Esophagus squamous epithelium (tissue), 5 donors: Measurements from ENCODE around the gene STK24. TPM values are rescaled to one million over a fixed set of nuclear protein-coding genes. Genes with fewer than 3 reads are reported as not detected.

ENCODE experiments used
- DNase-seq: peaks from one replicate; lab custom pipeline; 2025; lab: John Stamatoyannopoulos, UW
- H3K27ac ChIP-seq, 4 donors: fragments of 200-600 bp; sonication (generic); one replicate each; pipeline ENCODE4 v1.5.1; 2016 to 2019; ENCODE audit warnings: mild to moderate bottlenecking in 1 of 4
- H3K27me3 ChIP-seq, 4 donors: fragments of 200-600 bp; sonication (generic); 1 replicate in 3 of 4; 2 replicates in 1 of 4; pipeline versions ENCODE4 v1.5.1 to v1.6.0; 2017 to 2021; ENCODE audit warnings: antibody characterized with exemption in 1 of 4
- H3K36me3 ChIP-seq, 3 donors: fragments of 200-600 bp; sonication (generic); one replicate each; pipeline ENCODE4 v1.5.1; 2016 to 2019
- H3K4me1 ChIP-seq, 3 donors: fragments of 200-600 bp; sonication (generic); one replicate each; pipeline ENCODE4 v1.5.1; 2017 to 2019
- H3K4me3 ChIP-seq, 4 donors: fragments of 200-600 bp; sonication (generic); 1 replicate in 3 of 4; 2 replicates in 1 of 4; pipeline ENCODE4 v1.5.1; 2016 to 2019; ENCODE audit warnings: mild to moderate bottlenecking in 2 of 4, moderate library complexity in 1 of 4
- H3K9me3 ChIP-seq, 3 donors: fragments of 200-600 bp; sonication (generic); one replicate each; pipeline ENCODE4 v1.5.1; 2016 to 2019
- POLR2A ChIP-seq, 4 donors: fragments of 450-650 bp; IDR thresholded peaks; one replicate each; pipeline ENCODE4 v1.6.1; 2017; ENCODE audit warnings: antibody characterized with exemption in 4 of 4, mild to moderate bottlenecking in 4 of 4, moderate library complexity in 3 of 4
- WGBS, 2 donors: methylation state at CpG; one replicate each; pipeline ENCODE4 v1.1.5; 2018; 5-methylcytosine and 5-hydroxymethylcytosine counted together
- intact Hi-C: fragments of 100-400 bp; cut with DNase I; formaldehyde crosslinking; loops from one replicate; pipeline ENCODE4 v1.15.0; 2022
- total RNA-seq, 4 donors: library from RNA; depleted of rRNA; stranded (reverse); fragments of >200 nt; gene quantifications; one replicate each; pipeline ENCODE4 v1.1.0, GENCODE V29; 2016
- TF ChIP-seq, protein P1 (sequence below), 6 experiments: fragments of 450-650 bp in 4 of 6; fragments of 200-600 bp in 2 of 6; sonication (generic) in 2 of 6; IDR thresholded peaks; one replicate each; pipeline ENCODE4 v1.5.1; 2016 to 2019; ENCODE audit warnings: antibody characterized with exemption in 6 of 6, mild to moderate bottlenecking in 4 of 6, moderate library complexity in 4 of 6
- donor health status: DM: yes; HTN: yes; CAD: no.

STK24 gene
- total RNA-seq, 4 donors from 2014 or later = 119 to 156 (median 130) TPM

DNA sequence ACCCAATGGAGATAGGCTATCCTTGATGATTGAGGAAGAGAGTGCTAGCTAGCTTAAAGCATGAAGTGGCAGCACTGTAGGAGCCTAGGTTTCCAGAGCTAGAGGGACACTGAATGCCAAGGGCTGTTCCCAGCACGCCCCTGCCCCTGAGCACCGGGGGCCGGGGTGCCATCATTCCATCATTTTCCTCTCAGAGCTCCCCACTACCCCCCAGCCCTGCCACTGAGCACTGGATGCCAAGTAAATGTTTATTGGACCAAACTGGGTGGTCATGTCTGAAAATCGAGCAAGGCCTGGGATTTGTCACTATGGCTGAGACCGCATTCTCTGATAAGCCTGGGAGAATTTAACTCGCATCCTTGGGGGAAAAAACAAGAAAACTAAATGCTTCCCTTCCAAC lies 142.8 kb downstream of the STK24 start:
- intact Hi-C loops = loop anchor here (5.0 kb wide), 1 partner anchor 577 kb away; no protein-coding TSS in a partner anchor
- Histone ChIP-seq H3K9me3 (no peaks in the 10 kb centered on the region), H3K4me3 (no peak overlapping the region), H3K27ac (no peak overlapping the region), H3K4me1 (no peaks in the 10 kb centered on the region), H3K36me3 (peaks cover 0 to 13% (median 0%) of the 10 kb centered on the region in 3 donors), H3K27me3 (no peaks in the 10 kb centered on the region)
- DNase-seq = no peak
- TF ChIP-seq, protein P1, sequence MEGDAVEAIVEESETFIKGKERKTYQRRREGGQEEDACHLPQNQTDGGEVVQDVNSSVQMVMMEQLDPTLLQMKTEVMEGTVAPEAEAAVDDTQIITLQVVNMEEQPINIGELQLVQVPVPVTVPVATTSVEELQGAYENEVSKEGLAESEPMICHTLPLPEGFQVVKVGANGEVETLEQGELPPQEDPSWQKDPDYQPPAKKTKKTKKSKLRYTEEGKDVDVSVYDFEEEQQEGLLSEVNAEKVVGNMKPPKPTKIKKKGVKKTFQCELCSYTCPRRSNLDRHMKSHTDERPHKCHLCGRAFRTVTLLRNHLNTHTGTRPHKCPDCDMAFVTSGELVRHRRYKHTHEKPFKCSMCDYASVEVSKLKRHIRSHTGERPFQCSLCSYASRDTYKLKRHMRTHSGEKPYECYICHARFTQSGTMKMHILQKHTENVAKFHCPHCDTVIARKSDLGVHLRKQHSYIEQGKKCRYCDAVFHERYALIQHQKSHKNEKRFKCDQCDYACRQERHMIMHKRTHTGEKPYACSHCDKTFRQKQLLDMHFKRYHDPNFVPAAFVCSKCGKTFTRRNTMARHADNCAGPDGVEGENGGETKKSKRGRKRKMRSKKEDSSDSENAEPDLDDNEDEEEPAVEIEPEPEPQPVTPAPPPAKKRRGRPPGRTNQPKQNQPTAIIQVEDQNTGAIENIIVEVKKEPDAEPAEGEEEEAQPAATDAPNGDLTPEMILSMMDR (IDR thresholded peaks at IDR 0.05) = no peak
- TF ChIP-seq POLR2A (IDR thresholded peaks at IDR 0.05) = no peak
- WGBS, 2 donors = 88 to 100% methylated on average over 3 to 6 of the region's 6 CpGs

DNA sequence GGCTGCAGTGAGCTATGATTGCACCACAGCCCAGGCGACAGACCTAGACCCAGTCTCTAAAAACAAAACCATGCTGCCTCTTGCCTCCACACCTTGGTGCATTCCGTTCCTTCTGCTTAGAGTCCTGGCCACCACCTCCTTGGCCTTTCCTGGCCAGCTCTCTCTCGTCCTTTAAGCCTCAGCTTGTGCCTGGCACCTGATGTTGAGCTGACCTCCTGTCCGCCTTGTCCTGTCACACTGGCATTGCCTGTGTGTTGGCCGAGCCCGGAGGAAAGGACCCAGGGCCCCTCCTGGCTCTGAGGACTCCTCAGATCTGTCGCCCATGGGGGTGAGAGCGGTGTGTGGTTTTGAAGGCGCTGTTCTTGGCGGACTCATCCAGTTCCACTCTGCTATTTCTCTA lies 143.3 kb downstream of the STK24 start:
- TF ChIP-seq POLR2A (IDR thresholded peaks at IDR 0.05) = no peak
- TF ChIP-seq, protein P1 (IDR thresholded peaks at IDR 0.05) = no peak
- DNase-seq = no peak
- Histone ChIP-seq H3K36me3 (peaks cover 0 to 9% (median 0%) of the 10 kb centered on the region in 3 donors), H3K9me3 (no peaks in the 10 kb centered on the region), H3K27me3 (peaks cover 0 to 2% (median 0%) of the 10 kb centered on the region in 4 donors), H3K4me1 (no peaks in the 10 kb centered on the region), H3K4me3 (no peak overlapping the region), H3K27ac (no peak overlapping the region)
- intact Hi-C loops = loop anchor here (5.0 kb wide), 1 partner anchor 576 kb away; no protein-coding TSS in a partner anchor
- WGBS, 2 donors = 87 to 96% methylated on average over 10 of the region's 10 CpGs

DNA sequence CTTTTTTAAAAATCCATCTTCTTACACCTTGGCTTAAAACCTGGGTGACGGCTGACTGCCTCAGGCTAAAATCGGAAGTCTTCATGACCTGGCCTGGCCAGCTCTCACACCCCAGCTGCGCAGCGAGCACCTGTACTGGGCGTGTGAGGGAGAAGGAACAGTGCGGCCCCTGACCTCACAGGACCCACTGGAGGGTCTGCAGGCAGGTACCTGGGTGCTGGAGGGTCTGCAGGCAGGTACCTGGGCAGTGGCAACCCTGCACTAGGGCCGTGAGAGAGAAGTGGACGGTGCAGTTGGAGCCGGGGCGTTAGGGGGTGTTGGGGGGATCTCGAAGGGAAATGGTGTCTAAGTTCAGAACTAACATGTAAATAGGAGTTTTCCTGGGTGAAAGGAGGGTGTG lies 144.3 kb downstream of the STK24 start:
- intact Hi-C loops = loop anchor here (5.0 kb wide), 1 partner anchor 575 kb away; no protein-coding TSS in a partner anchor
- Histone ChIP-seq H3K36me3 (peaks cover 0 to 6% (median 0%) of the 10 kb centered on the region in 3 donors), H3K27me3 (peaks cover 0 to 4% (median 0%) of the 10 kb centered on the region in 4 donors), H3K27ac (no peak overlapping the region), H3K9me3 (no peaks in the 10 kb centered on the region), H3K4me3 (no peak overlapping the region), H3K4me1 (no peaks in the 10 kb centered on the region)
- WGBS, 2 donors = 90 to 92% methylated on average over 9 to 10 of the region's 11 CpGs
- no peak for TF ChIP-seq POLR2A (IDR thresholded peaks at IDR 0.05)
- TF ChIP-seq, protein P1 (IDR thresholded peaks at IDR 0.05) = no peak
- DNase-seq = no peak

DNA sequence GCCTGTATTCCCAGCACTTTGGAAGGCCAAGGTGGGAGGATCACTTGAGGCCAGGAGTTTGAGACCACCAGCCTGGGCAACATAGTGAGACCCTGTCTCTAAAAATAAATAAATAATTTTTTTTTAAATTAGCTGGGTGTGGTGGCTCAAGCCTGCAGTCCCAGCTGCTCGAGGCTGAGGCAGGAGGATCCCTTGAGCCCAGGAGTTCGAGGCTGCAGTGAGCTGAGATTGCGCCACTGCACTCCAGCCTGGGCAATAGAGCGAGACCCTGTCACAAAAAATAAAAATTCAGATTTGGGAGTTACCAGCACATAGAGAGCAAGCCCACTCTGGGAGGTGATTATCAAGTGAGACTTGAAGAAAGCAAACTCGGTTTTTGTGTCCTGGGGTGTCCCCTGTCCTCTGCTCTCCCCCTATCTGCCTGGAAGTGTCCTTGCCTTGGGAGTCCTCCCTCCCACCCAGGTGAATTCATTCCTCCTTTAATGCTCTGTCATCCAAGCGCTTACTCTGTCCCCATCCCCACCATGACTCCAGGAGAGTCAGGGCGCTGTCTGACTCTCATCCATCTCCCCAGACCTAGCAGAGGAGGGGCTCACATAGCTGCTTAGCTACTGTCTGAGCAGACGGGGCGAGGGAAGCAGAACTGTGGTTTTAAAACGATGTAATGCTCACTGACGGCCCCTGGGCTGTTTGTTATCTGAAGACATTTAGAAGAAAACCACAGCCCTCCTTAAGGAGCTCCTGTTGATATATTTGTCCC lies 146.8 kb downstream of the STK24 start:
- intact Hi-C loops = loop anchor here (5.0 kb wide), 1 partner anchor 573 kb away; no protein-coding TSS in a partner anchor
- peaks cover 0 to 26% (median 0%) of the 10 kb centered on the region in 3 donors for H3K36me3 ChIP-seq
- TF ChIP-seq, protein P1 (IDR thresholded peaks at IDR 0.05) = no peak
- TF ChIP-seq POLR2A (IDR thresholded peaks at IDR 0.05) = no peak
- DNase-seq = no peak
- 74 to 77% methylated on average over 10 to 11 of the region's 11 CpGs for WGBS, 2 donors
- H3K9me3 ChIP-seq = no peaks in the 10 kb centered on the region
- H3K27ac ChIP-seq = no peak overlapping the region
- H3K27me3 ChIP-seq = peaks cover 0 to 10% (median 0%) of the 10 kb centered on the region in 4 donors
- H3K4me3 ChIP-seq = no peak overlapping the region
- H3K4me1 ChIP-seq = no peaks in the 10 kb centered on the region

DNA sequence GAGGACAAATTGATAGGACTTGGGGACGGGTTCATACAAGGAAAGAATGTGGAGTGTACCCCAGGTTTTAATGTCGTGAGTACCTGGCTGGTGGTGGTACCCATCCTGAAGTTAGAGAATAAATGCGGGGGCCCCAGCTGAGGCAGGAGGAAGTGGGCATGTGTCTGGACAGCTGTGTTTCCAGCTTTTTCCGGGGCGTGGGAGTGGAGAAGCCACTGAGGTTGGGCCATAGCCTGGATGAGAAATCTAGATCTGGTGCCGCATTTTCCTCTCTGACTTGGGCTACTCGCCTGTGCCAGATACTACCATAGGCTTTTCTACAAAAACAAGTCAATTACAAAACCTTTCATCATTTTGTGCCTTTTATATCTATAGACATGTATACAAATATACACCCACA lies 147.4 kb downstream of the STK24 start:
- Histone ChIP-seq H3K9me3 (no peaks in the 10 kb centered on the region), H3K4me3 (no peak overlapping the region), H3K27ac (no peak overlapping the region), H3K4me1 (no peaks in the 10 kb centered on the region), H3K27me3 (peaks cover 0 to 10% (median 0%) of the 10 kb centered on the region in 4 donors), H3K36me3 (peaks cover 0 to 29% (median 0%) of the 10 kb centered on the region in 3 donors)
- intact Hi-C loops = no loop called here
- WGBS, 2 donors = 87% methylated on average over 7 of the region's 7 CpGs
- no peak for TF ChIP-seq POLR2A (IDR thresholded peaks at IDR 0.05)
- TF ChIP-seq, protein P1 (IDR thresholded peaks at IDR 0.05) = no peak
- DNase-seq = no peak
